UCSD-AML1 (cell line): Measurements from ENCODE around the gene SEMA5A.

Experiments used
- DNase-seq: peaks from one replicate; lab custom pipeline; 2025; ENCODE audit not compliant: unreplicated experiment; lab: John Stamatoyannopoulos, UW

Gene SEMA5A

DNA sequence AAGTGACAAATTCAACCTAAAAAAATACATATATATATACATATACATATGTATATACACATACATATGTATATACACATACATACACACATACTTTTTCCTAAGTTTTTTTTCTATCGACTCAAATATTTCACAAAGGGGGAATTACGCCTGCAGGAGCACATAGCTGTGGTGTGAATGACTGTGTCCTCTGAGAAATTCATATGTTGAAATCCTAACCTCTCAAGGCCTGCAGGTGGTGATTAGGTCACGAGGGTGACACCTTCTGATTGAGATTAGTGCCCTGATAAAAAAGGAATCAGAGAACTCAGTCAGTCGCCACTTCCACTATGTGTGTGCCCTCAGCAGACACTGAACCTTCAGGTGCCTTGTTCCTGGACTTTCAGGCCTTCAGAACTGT is 248.7 kb downstream of the SEMA5A start:
- no peak for DNase-seq

- no peak for DNase-seq
Observed at GRCh38 chr5:9295466-9295801, 250.4 kb downstream of the SEMA5A start.

DNA sequence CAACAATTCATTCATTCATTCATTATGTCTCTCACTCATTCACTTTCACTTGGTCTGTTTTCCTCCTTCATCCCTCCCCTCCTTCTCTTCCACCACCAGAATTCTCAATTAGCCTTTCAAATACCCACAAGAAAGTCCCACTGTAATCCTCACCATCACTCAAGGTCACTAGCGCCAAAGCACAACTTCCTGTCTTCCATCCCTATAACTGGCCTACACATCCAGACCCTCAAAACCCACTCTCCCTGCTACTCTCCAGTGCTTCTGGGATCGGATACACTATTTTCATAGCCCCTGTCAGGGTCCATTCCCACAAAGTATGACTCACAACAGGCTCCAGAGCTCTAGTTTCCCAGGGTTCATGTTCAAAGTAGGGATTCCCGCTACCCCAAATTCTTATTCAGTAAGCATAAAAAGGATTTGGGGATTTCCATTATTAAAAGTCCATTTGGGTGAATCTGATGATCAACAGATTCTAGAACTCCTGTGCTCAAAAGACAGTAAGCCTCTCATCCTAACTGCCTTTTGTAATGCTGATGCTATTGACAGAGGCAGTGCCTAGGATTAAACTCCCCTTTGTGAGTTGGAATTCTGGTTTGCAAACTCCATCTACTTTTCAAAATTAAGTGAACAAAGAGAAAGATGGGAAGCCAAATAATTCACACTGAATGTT is 250.9 kb downstream of the SEMA5A start:
- no peak for DNase-seq

GRCh38 chr5:9288234-9288633 is 257.6 kb downstream of the SEMA5A start:
- no peak for DNase-seq

DNA sequence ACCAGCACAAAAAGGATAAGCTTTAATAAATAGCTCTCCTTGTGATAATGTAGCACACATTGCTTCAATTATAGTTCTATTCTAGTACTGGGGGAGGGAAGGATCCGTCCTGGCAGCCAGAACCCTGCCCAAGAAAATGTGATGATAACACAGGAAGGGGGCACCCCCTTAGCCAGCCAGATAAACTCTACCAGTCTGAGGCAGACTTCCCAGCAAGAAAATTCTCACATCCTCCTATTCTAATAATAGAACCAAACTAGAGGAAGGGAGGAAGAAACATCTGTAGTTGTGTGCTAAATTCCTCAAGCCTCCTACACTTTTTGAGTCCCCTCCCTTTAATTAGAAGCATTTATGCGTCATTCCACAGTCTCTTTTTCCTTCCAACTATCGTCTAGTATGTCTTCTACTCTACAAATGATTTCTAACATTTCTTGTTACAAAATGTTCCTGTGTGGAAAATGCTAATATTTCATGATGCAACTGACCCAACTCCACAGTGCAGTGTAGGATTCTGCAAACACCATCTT is 261.0 kb downstream of the SEMA5A start:
- DNase-seq: no peak

DNA sequence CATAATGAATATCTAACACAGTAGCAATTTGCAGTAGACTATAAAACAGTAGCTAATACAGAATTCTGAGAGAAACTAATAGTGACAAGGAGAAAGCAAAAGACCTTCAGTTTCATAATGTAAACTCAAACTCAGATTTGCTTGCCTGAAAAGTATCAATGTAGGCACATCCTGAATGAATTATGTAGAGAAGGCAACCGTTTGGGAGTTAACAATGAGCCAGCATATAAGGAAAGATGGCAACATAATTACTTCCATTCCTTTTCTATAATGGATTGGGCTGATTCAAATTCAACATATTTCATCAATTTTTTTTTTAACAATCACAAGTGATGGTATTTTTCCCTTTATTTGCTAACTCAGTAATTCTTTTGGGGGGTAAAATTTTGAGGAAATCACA is 261.6 kb downstream of the SEMA5A start:
- no peak for DNase-seq

- no peak for DNase-seq
Observed at GRCh38 chr5:9283473-9283872, 262.4 kb downstream of the SEMA5A start.

DNA sequence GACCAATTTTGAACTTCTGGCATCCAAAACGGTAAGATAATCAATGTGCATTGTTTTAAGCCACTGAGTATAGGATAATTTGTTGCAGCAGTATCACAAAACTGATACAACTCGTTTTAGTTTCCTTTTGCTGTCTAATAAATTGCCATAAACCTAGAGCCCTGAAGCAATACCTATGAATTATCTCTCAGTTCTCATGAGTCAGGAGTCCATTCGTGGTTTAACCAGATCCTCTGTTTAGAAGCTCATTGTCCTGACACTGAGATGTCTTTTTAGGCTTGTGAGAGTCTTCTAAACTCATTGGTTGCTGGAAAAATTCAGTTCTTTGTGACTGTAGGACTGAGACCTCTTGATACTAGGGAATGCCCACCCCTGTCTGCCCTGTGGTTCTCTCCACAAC is 262.9 kb downstream of the SEMA5A start:
- no peak for DNase-seq

DNA sequence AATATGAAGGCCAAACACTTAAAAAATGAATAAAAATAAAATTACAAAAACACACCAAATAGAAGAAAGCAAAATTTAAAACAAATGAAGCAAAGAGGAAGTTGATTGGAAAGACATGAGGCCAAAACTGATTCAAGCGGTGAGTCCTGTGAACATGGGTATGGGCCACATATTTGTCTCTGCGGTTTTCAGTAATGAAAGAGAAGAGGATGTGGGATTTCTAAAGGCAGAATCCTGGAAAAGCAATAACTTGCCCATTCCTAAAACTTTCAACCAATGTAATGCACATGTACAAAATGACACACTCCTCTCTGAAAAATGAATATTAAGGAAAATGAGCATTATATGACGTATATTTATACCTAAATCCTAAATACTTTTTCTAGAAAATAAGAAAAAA is 263.7 kb downstream of the SEMA5A start:
- DNase-seq: no peak

DNA sequence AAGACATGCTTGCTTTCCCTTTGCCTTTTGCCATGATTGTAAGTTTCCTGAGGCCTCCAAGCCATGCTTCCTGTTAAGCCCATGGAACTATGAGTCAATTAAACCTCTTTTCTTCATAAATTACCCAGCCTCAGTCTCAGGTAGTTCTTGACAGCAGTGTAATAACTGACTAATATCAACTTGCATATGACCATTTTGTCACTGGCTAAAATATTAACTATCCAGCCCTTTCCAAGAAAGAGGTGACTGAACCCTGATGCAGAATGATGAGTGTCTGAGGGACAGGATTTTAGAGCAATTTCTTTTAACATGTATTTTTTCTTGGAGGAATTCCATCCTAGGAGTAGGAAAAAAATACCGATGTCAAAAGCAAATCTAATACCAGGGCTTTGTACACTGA is 266.1 kb downstream of the SEMA5A start:
- no peak for DNase-seq

- no peak for DNase-seq
Observed at GRCh38 chr5:9278921-9279603, 266.8 kb downstream of the SEMA5A start.

DNA sequence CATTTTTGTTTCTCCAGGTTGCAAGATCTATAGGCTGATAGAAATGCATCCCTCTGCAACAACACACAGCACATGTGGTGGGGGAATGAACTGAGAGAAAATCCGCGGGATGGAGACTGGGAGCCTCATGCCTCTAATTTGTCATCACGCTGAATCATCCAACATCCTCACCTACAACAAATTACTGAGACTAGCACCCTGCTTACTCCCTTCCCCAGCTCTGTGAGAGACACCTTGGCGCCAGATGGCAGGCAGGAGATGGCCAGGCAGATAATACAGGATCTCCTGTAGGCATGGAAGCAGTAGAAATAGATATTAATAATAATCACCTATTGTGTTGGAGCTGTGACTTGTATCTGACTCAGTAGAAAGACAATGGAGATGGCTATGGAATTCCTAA is 276.9 kb downstream of the SEMA5A start:
- DNase-seq: no peak

GRCh38 chr5:9268226-9268625 is 277.6 kb downstream of the SEMA5A start:
- DNase-seq: no peak

DNA sequence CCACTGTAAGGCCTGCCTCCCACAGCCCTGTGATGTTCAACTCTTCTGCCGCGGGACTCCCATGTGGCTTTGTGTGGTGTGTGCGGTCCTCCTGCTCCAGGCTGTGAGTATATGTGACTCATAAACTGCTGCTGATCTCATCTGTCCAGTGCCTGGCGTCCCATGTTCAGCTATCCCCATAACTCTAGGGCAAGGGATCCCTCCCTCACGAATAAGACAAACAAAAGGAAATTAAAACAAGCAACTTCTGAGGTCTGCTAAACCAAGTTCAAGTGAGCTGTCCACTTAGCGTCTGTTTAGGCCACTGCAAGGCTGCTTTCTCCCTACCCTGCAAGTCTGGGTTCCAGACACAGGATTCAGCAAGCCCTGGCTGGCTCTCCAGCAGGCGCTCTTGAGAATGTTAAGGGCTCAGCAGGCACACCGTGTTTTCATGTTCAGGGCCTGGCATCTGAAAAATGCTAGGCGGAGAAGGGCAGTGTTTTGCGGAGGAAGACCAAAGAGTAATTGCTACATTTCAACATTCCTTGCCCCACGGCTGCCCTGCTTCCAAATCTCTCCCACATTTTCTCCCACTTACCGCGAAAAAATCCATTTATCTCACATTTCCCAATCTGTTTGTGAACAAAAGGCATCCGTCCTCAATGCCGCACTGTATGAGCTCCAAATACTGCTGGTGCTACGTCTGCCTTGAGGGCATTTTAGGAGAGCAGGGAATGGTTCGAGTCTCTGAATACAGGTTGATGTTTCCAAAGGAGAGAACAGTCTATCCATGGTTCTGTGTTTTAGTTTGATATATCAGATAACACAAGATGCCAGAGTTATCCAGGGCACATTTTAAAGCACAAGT is 280.2 kb downstream of the SEMA5A start:
- no peak for DNase-seq

DNA sequence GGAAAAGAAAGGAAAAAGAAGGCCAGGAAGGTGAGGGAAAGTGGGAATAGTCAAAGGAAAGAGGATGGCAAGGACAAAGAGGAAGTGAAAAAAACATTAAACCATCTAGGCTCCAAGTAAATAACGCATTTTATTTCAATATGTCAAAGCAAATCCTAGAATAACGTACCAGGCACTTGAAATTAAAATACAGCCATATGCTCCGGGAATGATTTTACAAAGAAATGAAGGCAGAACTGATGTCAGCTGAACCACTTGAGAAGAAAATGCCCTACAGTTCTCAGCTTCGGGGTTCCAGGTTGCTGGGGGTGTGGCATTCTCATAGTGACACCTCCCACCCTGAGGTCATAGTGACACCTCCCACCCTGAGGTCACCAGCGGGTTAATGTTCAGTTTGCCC is 281.6 kb downstream of the SEMA5A start:
- no peak for DNase-seq

DNA sequence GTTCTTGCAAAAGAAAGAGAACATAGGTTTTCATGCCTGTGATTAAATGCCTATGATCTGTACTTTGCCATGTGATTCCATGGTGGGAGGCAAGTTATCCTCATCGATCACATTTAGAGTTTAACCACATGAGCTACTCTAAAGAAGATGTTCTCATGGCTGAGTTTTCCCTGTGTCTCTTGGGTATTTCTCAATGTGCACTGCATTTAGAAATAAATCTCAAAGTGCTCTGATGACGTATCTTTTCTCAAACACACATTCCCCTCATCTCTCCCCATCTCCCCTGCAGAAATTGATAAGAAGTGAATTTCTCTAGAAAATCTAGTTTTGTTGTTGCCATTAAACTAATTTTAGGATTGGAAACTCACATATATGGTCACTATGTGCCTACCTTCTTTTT is 282.2 kb downstream of the SEMA5A start:
- no peak for DNase-seq

- DNase-seq: no peak
Observed at GRCh38 chr5:9251379-9251980, 294.4 kb downstream of the SEMA5A start.

DNA sequence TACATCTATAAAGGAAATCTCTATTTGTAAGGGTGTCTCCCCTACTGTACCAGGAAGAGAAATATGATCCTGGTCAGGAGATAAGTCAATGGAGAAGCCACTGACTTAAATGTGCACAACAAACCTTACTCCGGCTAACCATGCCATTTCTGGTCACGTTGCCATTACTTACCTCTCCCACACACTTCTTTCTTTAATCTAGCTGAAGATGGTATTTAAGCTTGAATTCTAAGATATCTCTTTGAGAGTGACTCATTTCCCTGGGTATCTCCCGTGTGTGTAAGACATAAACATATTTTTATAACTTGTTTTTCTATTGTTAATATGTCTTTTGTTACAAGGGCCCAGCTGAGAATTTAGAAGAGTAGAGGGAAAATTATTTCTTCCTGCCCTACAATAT is 296.6 kb downstream of the SEMA5A start:
- no peak for DNase-seq

GRCh38 chr5:9245071-9245470 is 300.8 kb downstream of the SEMA5A start:
- no peak for DNase-seq

GRCh38 chr5:9244417-9244816 is 301.5 kb downstream of the SEMA5A start:
- no peak for DNase-seq

DNA sequence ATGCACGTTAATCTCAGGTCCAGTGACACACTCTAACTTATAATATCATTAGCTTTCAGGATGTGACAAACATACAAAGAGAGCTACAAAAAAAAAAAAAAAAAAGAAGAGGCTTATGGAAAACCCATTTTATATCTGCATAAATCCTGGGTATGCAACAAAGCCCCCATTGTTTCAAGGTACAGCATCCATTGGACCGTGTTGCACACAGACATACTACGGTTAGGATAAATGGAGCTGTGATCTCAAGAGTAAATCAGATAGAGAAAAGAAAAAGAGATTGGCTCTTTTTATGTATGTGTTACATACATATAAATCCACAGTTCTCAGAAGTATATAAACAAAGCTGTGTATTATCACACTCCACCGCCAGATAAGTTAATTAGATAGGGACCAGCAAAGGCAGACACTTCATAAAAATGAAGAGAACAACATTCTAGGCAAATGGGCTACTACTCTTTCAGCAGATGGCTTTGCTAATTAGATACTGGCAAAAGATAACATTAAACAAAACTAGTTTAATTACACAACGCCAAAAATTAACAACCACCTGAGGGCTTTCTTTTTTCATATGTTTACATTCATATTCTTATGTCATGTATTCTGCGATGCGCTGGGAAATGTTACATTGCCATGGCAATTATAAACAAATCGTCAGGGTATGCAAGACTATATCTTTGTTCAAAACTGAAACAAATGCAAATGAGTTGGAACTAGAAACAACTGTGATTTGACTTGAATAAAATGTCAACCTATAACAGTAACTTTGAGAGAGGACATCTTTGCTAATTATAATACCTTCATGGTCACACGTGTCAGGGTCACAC is 304.2 kb downstream of the SEMA5A start:
- no peak for DNase-seq
